Measurements from ENCODE around the gene KLHL17.
A peak's percentile ranks its signal among the peaks of the same experiment; 100 is the strongest.
"Not testable (repeated sequence)": the region's sequence is repeated elsewhere in the genome, so short reads cannot be mapped to it uniquely, and the experiment has no call there.

Gene KLHL17

DNA sequence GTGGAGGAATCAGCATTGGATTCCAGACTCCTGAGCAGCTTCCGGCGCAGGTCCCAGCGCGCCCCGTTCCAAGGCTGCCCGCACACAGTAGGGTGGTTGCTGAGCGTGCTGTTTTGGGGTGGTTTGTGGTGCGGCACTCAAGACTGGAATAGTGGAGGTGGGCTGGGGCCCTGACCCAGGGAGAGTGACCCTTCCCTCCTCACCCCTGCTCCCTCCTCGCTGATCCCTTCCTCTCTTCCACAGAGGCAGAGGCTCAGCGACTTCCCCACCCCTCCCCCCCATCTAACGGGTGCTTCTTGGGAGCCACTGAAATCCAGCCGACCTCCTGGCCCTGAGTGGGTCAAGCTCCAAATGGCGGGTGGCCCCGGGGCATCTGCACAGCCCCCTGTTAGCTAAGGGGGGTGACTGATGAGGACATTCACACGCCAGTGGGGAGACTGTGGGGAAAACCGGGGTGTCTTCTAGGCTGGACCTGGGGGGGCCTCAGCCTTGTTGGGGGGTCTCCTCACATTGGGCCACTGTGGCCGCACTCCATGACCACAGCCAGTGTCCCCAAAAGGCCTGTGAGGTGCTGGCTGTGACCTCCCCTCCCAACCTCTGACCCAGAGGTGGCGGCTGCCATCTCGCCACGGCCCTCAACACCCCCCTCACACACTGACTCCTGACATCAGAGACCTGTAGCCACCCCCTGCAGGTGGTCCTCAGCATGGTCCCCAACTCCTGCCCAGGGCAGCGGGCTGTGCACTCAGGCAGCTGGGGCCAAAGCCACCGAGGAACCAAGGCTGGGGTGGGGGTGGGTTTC is 43.4 kb downstream of the KLHL17 start:
- no peak for DNase-seq

DNA sequence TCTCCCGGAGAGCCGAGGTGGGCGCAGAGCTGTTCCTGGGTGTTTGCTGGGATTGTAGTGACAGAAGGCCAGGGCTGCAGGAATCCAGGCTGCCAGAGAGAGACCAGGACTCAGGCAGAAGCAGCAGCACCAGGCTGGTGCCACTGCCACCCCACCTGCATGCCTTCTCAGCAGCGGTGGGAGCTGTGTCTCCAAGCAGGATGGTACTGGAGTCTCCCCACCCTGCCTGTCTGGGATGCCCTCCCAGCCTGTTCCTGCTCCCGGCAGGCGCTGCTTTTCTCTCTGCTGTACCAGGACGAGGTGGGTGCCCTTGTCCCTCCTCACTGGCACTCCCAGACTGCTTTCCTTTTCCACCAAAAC is 44.0 kb downstream of the KLHL17 start:
- DNase-seq = no peak

- no peak for DNase-seq
Observed at GRCh38 chr1:1004780-1005697, 44.7 kb downstream of the KLHL17 start.

DNA sequence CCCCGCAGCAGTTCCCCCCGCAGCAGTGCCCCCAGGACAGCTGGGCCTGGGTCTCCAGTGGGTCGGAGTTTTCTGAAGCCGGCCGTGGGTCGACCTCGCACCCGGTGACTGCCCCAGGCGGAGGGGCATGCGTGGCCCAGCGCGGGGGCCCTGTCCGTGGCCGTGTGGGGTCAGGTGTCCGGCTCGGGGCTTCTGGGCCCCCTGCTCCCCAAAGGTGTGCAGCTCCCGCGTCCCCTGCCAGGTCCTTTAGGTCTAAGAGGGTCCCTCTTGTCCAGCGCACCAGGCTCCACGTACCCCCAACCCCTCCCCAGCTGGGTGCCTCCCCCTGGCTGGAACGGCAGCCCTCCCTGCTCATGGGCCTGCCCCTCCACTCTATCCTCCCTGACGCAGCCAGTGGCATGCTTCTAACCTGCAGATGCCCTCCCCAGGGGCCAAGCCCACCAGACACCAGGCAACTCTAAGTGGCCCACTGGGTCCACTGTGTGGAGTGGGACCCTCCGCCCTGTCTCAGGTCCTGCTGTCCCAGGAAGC is 45.5 kb downstream of the KLHL17 start:
- DNase-seq = no peak

- DNase-seq = no peak
Observed at GRCh38 chr1:1006305-1007159, 46.1 kb downstream of the KLHL17 start.

GRCh38 chr1:1010131-1010530 is 49.7 kb downstream of the KLHL17 start:
- not testable (repeated sequence) for DNase-seq

DNA sequence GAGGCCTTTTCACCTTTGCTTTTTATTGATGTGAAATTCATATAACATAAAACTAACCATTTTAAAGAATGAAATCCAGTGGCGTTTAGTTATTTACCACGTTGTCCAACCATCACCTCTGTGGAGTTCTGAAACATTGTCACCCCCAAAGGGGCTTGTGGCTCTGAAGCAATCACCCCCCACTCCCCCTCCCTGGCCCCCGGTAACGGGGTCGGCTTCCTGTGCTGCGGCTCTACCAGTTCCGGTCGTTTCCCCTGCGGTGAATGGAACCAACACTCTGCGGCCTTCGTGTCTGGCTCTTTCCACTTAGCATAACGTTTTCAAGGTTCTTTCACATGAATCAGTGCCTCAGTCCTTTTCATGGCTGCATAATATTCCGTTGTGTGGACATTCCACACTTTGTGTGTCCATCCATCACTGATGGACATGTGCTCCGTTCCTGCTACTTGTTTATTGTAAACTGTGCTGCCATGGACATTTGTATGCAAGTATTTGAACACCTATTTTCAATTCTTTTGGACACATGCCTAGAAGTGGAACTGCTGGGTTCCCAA is 51.1 kb downstream of the KLHL17 start:
- DNase-seq = no peak

DNA sequence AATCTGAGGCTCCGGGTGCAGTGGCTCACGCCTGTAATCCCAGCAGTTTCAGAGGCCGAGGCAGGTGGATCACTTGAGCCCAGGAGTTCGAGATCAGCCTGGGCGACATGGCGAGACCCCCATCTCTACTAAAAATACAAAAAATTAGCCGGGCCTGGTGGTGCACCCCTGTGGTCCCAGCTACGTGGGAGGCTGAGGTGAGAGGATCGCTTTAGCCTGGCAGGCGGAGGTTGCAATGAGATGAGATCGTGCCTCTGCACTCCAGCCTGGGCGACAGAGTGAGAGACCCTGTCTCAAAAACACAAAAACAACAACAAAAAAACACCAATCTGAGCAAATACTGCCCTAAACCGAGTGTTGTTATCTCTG is 52.3 kb downstream of the KLHL17 start:
- not testable (repeated sequence) for DNase-seq

DNA sequence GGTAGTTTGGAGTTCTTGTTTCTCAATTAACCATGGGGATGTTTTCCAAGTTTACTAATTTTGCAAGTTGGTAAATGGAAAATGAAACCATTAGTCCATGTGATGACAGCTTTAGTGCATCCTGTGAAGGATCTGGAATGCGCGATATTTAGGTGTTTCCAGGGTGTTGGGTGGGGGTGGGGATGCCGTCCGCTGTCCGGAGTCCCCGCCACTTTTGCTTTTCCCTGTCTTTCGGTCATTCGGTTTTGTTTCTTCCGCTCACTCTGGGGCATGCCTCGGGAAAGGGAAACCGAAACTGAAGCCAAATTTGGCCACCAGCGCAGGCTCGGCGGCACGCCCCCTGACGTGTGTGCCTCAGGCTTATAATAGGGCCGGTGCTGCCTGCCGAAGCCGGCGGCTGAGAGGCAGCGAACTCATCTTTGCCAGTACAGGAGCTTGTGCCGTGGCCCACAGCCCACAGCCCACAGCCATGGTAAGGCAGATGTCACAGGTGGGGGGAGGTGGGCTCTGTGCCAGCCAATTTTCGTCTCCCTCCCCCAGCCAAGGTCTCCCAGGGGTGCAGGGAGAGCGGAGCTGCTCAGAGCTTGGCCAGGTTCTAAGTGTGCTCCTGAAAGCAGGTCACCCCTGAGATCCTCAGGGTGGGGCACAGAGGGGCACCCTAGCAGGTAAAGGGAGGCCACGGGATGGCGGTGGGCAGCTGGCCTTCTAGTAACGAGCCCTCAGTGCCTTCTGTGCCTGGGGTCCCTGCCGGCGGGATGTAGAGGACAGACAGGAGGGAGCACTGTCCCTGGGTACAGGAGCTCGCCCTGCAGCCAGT is 52.9 kb downstream of the KLHL17 start, which contains the start of gene ISG15:
TSS of gene ISG15 (plus strand) at position 393 of the 817 bp plus-strand sequence. CDS start at position 470, 77 bp downstream.
- peak; percentile 49 for DNase-seq

- DNase-seq = no peak
Observed at GRCh38 chr1:1013922-1014648, 53.7 kb downstream of the KLHL17 start.

- DNase-seq = no peak
Observed at GRCh38 chr1:1014799-1015681, 54.7 kb downstream of the KLHL17 start.

Measured in DMS 273 treated with DMSO at 0.1 percent for 48 hours (cell line).